GM18511 (cell line): ENCODE measurements around the gene USP49.
A peak's percentile ranks its signal among the peaks of the same experiment; 100 is the strongest.
"Not testable (repeated sequence)": the region's sequence is repeated elsewhere in the genome, so short reads cannot be mapped to it uniquely, and the experiment has no call there.

ENCODE experiments used
- ATAC-seq: cut with Tn5 transposase; IDR thresholded peaks from one replicate; pipeline ENCODE4 v1.9.1; 2021; ENCODE audit warnings: mild to moderate bottlenecking, moderate library complexity; ENCODE audit not compliant: unreplicated experiment

The USP49 gene

DNA sequence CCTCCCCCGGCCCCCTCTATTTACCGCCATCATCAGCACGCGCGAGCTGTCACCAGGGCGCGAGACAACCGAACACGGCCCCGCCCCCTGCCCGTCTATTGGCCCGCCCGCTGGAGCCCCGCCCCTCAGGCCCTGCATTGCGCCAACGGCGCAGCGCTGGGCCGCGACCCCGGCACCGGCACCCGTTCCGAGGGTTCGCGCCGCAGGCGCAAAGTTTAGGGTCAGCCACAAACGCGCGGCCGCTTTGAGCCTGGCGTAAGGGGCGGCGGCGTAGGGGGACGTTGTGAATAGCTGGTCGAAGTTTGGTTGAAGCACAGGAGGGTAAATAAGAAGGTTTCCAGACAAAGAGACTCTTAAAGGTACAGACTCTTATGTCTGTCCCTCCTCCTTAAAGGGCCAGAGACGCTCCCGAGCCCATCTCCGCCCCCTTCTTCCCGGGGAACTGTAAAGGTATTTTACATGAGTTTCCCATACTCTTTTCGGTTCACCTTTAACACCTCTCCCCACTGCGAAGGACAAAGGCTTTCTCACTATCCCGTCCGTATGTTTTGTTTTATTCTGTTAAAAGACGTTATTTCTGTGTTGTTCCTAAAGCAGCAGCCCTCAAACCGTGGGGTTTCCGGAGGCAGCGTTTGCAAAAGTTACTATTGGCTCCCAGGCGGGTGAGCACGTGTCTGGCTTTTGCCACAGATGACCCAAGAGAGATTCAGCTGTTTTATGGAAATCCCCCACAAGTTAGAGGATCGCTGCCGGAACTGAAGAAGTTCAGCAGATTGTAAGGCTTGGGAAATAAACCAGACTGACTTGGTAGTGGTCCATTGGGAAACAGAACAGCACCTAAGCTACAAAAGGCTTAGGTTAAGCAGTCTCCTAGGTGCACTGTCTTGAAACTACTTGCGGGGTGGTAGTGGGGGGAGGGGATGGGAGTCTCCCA is at the start of gene USP49:
Gene USP49, minus strand, starts transcription at position 76 of the 934 bp plus-strand sequence. CDS start 88,392 bp downstream, outside the sequence.
- ATAC-seq: peak; percentile 89

DNA sequence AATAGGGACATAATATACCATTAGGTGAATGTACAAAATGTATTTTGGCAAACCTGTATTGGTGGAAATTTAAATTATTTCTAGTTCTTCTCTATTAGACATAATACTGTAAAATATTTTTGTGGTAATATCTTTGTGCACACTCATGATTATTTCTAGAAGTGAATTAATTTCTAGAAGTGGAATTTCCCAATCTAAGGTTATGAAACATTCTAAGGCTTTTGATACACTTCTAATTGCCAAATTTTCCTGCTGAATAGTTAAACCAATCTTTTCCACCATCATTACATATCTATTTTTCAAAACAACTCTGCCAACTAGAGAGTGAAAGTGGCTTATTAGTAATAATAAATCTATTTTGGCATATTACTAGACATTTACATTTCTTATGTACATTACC is 48.3 kb upstream of the USP49 start:
- ATAC-seq: no peak

DNA sequence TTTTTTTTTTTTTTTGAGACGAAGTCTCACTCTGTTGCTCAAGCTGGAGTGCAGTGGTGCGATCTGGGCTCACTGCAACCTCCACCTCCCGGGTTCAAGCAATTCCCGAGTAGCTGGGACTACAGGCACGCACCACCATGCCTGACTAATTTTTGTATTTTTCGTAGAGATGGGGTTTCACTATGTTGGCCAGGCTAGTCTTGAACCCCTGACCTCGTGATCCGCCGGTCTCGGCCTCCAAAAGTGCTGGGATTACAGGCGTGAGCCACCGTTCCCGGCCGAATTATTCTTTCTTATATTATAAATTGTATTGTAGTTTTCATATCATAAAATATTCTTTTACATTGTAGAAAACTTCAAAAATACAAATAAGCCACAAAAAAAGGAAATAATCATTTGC is 47.7 kb upstream of the USP49 start:
- not testable (repeated sequence) for ATAC-seq

DNA sequence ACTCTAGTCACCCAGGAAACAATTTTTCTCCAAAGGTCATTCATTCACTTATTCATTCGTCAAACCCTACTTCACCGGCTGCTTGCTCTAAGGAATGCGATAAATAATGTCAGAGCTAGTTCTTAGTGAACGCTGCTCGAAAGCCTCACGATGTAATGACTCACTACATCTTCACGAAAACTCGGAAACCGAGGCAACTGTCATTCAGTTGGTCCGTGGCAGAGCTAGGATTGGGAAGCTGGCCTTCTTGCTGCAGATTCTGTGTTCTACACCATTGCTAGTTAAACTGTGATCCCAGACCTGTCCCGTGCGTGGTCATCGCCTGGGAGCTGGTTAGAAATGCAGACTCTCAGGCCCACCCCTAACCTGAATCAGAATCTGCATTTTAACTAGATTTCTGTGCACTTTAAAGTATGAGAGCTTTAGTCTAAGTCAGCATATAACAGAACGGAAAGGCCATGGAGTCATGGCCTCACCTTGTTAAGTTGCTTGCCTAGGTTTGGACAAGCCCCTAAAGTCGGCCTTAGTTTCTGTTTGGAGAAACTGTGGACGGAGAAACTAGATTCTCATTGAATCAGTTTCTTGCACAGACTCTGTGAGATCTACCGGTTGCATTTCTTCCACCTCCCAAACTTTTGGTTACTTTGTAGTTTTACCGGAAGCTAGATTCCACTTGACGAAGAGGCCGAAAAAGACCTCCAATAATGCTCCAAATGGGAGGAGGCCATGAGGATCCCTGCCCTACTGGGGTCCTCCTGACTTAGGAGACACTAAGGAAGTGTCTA is 47.1 kb upstream of the USP49 start:
- ATAC-seq: peak; percentile 19

DNA sequence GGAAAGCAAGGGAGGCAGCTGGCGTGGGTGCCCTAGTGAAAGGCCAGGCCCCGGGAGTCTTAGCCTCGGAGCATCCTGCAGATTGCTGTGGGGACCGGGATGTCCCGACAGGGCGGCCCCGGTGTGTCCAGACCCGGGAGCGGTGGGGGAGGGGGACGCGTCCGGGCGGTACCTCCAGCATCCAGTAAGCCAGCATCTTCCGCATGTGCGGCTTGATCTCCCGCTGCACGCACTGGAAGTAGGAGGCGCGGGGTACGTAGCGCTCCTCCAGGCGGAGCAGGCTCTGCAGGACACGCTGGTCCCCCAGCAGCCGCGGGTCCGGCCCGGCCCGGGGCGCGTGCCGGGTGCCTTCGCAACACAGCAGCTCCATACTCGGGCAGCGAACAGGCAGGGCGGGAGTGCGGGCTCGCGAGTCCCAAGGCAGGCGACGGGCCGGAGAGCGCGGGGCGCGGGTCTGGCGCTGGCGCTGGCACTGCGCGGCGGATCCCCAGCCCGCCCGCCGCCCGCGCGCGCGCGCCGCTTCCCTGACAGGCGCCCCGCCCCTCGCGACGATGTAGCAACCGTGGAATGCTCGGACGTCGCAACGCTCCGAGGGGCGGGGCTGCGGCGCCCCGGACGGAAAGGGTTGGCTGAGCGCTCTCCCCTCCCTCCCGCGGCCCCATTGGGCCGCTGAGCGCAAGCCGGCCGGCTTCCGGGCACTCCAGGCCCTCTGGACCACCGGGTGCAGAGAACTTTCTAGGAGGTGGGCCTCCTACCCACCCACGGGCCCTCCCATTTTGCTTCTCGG is 46.3 kb upstream of the USP49 start, which contains the start of gene CCND3:
Gene CCND3, minus strand, starts transcription at position 529 of the 787 bp plus-strand sequence. Its CDS starts 159 bp downstream, at position 370.
- ATAC-seq: peak; percentile 90

DNA sequence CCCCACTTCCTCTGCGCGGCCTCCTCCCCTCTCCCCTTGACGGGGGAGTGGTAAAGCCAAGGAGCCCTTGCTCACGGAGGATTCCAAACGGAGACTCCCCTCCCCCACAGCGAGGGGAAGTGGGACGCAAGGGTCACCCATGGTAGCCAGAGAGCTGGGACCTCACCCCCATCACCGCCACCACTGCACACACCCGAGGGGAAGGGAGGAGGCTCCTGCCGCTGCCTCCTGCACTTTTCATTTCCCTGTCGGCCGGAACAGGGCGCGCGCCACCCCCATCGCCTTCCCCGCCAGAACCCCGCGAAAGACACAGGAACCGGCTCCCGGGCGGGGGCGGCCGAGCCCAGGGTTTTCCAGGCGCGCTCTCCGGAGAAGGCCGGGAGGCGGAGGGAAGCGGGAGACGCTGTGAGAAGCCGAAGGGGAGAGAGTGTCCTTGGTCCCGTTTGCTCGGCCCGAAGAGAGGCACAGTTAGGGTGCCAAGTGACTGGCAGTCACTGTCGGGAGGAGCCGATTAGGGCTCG is 45.6 kb upstream of the USP49 start:
- no peak for ATAC-seq

DNA sequence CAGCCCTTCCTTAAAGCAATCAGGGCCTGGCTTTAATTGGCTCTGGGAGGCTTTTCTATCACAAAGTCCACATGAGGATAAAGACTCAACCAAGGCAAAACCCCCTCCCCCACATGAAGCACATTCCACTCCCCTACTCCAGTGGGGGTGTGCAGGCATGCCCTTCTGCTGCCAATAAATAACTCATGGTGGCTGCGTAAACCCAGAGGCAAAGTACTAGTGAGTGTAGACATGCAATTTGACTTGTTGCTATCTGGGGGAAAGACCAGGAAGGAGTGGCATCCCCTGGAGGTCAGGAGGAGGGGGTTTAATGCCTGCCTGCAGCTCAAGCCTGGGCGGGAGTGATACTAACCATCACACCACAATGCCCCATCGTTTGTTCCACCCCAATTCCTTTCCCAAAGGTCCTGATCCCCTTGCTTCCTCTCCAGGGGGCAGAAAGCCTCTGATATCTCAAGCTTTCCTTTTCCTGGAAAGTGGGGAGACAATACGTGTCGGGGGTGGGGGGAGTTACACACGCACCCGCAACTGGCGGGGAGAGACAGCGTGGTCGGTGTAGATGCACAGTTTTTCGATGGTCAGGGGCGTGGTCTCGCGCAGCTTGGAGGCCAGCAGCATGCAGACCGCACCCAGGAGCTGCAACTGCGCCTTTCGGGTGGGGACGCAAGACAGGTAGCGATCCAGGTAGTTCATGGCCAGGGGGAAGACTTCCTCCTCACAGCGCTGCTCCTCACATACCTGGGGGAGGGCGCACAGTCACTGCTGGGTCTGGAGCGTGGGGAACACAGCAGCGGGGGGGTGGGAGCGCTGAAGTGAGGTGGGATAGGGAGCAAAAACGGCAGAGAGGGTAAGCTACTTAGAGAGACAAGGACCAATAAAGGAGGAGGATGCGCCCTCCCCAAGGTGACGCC is 44.9 kb upstream of the USP49 start:
- no peak for ATAC-seq

DNA sequence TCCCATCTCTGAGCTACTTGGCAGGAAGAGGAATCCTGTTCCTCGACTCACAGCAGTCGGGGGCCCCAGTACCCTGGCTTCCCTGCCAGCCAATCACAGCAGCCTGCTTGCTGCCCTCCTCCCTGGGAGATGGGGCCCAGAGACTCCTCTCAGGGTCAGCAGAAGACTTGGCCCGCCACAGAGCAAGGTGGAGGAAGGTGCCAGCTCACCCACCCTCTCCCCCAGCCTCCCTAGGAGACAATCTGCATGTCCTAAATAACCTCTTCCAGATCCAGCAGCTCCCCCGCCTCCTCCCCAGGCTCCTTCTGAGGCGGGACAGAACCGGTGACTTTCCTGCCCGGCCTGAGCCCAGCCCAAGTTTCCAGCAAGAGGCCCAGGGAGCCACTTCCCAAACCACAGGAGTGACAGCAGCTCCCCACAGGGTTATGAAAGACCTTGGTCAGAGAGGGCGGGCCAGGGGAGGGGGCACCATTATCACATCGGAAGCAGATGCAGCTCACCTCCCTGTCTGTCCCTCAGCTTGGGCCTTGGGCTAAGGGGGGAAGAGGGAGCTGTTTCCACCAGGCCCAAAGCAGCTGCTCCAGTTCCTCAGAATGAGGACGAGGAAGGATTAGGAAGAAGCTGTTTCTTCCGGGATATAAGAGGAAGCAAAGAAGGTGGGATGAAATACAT is 44.1 kb upstream of the USP49 start:
- ATAC-seq: no peak

DNA sequence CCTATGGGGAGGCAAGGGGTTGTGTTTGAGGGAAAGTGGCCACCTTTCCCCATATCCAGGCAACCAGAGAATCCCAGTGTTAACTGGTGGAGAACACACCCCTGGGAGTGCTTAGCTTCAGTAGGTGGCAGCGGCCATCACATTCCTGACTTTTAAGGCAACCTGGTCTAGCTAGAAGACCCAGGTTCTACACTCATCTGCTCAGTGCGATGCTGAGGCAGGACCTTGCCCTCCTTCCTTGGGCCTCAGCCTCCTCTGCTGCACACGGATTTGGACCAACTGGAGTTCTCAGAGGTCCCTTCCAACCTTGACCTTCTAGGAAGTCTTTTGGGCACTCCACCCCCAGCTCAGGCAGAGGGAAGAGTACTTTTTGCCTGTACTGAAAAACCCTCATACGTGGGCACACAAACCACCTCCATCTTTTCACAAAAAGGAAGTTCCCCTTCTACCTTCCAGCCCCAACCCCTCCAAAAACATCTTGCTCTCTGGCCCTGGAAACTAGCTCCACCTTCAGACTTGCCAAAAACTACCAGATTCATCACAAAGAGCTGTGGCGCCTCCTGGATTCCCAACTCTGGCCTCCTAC is 43.5 kb upstream of the USP49 start:
- no peak for ATAC-seq

DNA sequence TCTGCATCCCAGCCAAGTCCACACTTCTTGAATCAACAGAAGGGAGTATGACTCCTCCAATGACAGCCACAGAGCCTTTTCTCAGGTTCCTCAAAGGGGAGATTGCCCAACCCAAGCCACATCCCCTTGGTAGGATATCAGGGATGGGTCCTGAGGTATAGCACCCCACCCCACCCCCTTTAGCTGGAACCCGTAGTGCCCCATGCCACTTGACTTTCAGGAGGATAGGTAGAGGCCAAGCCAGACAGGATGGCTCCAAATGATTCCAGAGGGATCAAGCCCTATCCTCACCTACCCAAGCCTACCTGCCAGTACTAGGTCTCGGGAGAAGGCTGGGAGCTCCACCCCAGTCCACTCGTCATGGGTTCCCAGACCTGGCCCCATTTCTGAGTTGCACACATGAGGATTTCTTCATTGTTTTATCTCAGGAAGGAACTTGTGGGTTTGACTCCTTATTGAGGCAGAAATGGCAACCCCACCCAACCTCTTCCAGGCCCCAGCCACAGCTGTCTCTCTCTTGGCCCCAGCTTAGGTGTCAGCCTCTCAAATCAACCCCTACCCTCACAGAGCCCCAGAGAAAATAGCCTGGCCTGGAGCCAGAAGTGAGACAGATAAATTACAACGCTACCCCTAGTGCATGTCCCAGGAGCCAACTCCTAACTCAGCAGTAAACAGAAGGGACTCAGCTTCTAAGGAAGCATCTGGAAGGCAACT is 42.8 kb upstream of the USP49 start:
- ATAC-seq: no peak

DNA sequence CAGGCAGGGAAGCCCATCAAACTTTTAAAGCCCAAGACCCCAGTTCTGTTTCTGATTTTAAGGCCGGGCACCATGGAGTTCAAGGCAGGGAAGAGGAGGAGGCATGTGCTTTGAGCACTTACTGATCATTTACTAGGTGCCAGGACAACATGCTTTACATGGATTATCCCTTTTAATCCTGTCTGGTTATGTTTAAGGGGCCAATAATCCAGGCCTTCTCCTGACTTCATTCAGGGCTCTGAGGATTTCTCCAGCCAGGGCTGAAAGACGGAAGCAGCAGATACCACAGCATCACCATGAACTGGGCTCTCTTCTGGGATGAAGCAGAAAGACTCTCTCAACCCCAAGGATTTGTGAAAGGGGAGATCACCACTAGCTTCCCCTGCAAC is 42.3 kb upstream of the USP49 start:
- ATAC-seq: no peak

DNA sequence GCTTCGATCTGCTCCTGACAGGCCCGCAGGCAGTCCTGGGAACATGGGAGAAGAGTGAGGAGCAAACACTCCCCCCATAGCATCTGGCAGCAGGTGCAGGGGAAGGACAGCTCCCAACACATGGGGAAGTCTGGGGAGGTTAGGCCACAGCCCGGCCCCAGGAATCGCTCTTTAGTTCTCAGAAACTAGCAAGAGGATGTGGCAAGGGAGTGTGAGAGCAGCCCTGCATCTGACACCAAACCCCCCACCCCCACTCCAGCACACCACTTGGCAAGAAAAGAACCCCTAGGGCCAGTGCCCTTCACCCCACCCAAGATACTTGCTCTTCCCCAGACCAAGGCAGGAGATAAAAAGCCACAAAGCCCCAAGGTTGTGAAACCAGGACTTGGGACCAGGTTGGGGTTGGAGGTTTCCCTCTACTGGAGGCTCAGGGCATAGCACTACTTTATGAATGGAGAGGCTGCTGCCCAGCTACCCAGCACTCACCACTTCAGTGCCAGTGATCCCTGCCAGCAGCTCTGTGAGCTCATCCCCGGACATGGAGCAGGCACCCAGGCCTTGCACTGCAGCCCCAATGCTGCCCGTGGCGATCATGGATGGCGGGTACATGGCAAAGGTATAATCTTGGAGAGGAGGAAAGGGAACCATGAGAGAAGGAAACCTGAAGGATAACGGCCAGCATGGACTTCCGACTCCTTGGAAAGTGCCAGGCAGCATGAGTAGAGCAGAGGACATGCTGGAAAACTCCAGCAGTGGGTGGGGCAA is 41.1 kb upstream of the USP49 start:
- peak; percentile 64 for ATAC-seq

DNA sequence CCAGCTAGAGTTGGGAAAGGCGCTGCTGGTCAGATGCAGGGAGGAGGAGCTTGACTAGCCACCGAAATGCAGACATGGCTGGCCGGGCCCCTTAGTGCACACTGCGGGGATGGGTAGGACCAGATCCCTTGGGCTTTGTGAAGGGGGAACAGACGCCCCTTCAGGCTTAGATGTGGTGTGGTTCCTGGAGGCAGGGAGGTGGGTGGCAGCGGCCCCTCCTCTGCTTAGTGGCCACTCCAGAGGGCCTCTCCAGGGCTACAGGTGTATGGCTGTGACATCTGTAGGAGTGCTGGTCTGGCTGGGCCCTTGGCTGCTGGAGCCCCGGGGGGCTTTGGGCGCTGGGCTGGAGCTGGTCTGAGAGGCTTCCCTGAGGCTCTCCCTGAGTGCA is 40.5 kb upstream of the USP49 start:
- ATAC-seq: peak; percentile 14

DNA sequence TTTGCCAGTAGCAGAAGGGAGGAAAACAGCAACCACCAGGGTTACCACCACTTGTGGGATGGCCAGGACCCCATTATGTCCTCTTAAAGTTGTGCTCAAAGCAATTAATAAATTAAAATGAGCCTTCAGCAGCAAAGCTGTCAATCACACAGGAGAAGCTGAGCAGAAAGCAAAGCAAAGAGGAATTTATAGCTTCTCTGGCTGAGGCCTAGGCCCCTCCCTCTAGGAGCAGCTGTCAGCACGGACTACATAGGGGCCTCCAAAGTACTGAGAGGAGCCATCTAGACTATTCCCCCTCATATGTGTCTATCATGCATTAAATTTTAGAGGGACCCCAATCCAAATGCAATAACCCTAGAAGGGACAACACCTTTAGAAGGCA is 40.0 kb upstream of the USP49 start:
- no peak for ATAC-seq

DNA sequence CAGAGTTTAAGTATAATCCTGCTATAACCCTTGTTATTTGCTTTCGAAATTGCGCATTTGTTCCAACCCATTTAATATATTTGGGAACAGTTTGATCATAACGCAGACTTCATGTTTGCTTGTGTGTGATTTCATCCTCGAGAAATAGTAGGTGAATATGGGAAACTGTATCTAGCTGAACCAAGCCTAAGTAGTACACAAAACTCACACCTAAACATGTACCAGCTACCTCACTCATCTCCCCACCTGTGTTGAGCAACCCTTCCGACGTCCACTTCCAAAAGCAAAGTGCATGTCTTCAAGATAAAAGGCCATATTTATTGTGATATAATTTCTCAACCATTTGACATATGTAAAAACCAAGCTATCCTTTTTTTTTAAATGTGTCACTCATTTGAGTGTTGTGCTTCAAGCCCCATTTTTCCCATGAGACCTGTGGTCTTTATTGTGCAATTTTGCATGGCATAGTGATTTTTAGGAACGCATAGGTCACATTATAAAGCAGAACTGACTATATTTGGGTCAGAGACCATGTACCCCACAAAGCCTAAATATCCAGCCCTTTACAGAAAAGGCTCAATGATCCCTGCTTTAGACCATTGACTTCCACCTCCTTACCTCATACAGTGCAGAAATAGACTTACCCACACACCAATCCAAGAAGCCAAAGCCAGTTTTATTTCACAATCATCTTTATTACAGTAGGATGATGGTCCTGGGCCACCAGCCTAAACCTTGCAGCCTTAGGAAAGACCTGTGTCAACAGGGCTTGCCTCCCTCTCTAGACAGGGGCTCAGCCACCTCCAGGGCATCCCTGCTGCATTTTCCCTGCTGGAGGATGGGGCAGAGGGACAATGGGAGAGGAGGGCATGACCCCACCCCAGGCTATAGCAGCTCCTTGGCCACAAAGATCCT is 39.4 kb upstream of the USP49 start:
- ATAC-seq: no peak

DNA sequence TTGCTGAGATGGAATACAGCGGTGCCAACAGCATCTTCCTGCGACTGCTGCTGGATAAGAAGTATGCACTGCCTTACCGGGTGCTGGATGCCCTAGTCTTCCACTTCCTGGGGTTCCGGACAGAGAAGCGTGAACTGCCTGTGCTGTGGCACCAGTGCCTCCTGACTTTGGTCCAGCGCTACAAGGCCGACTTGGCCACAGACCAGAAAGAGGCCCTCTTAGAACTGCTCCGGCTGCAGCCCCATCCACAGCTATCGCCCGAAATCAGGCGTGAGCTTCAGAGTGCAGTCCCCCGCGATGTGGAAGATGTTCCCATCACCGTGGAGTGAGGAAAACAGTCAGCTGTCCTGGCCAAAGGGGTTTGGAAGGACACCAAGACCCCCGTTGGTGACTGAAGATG is 37.2 kb upstream of the USP49 start:
- no peak for ATAC-seq
